Endothelial cell (in vitro differentiated cells): ENCODE measurements around the gene STRA6. TPM values are rescaled to one million over a fixed set of nuclear protein-coding genes. Genes with fewer than 3 reads are reported as not detected.

ENCODE experiments used
- DNase-seq: peaks from one replicate; pipeline ENCODE4 v3.0.0; 2021; ENCODE audit warnings: low spot score
- H3K27ac Mint-ChIP-seq: one replicate; pipeline ENCODE4 v1.8.0; 2021; ENCODE audit warnings: mixed read lengths, inconsistent platforms; ENCODE audit not compliant: unreplicated experiment
- H3K27me3 Mint-ChIP-seq: one replicate; pipeline ENCODE4 v1.8.0; 2021; ENCODE audit warnings: mild to moderate bottlenecking, moderate library complexity, mixed read lengths, inconsistent platforms; ENCODE audit not compliant: unreplicated experiment
- H3K36me3 Mint-ChIP-seq: one replicate; pipeline ENCODE4 v1.8.0; 2021; ENCODE audit warnings: mild to moderate bottlenecking, low read depth, mixed read lengths, inconsistent platforms; ENCODE audit not compliant: unreplicated experiment
- H3K4me1 Mint-ChIP-seq: one replicate; pipeline ENCODE4 v1.8.0; 2021; ENCODE audit warnings: mild to moderate bottlenecking, mixed read lengths, inconsistent platforms; ENCODE audit not compliant: unreplicated experiment
- H3K4me3 Mint-ChIP-seq: one replicate; pipeline ENCODE4 v1.8.0; 2021; ENCODE audit warnings: mild to moderate bottlenecking, mixed read lengths, inconsistent platforms; ENCODE audit not compliant: unreplicated experiment
- H3K9me3 Mint-ChIP-seq: one replicate; pipeline ENCODE4 v1.8.0; 2021; ENCODE audit warnings: mixed read lengths, inconsistent platforms; ENCODE audit not compliant: unreplicated experiment
- CTCF ChIP-seq: fragments of 200-600 bp; sonication (generic); IDR thresholded peaks from one replicate; pipeline ENCODE4 v1.5.0; 2021; ENCODE audit warnings: antibody characterized with exemption; ENCODE audit not compliant: unreplicated experiment
- total RNA-seq: library from RNA; stranded (reverse); fragmentation: NEBNext Ultra II Directional; extraction: Animal tissue kit (Norgen Biotek cat#: 25700); gene quantifications from one replicate; pipeline ENCODE4 v1.2.1, GENCODE V29; 2021; ENCODE audit not compliant: unreplicated experiment

STRA6 gene
- total RNA-seq, 1 donor from 2014 or later = 9.2 TPM

GRCh38 chr15:74130155-74130848 is 72.3 kb downstream of the STRA6 start, which contains the start of gene ISLR2:
ISLR2 (plus strand) TSS chr15:74130586; CDS start chr15:74132755, 2,169 bp downstream.
- peaks cover 6% of the 10 kb centered on the region for H3K36me3 Mint-ChIP-seq
- peak within 1 kb of the TSS; percentile 31 for H3K4me3 Mint-ChIP-seq
- TF ChIP-seq CTCF = no peak
- peaks cover 32% of the 10 kb centered on the region for H3K4me1 Mint-ChIP-seq
- H3K9me3 Mint-ChIP-seq = no peaks in the 10 kb centered on the region
- H3K27ac Mint-ChIP-seq = no peak within 1 kb of the TSS
- H3K27me3 Mint-ChIP-seq = peaks cover 52% of the 10 kb centered on the region
- DNase-seq = no peak

GRCh38 chr15:74129586-74130154 is 72.9 kb downstream of the STRA6 start:
- Mint-ChIP-seq H3K9me3 (no peaks in the 10 kb centered on the region), H3K27ac (no peak overlapping the region), H3K36me3 (peaks cover 6% of the 10 kb centered on the region), H3K4me1 (peaks cover 28% of the 10 kb centered on the region), H3K4me3 (peak overlapping the region; percentile 31), H3K27me3 (peaks cover 46% of the 10 kb centered on the region)
- no peak for DNase-seq
- TF ChIP-seq CTCF = no peak

Other genes starting within 250 kb of the STRA6 start
- gene STOML1, start 210.5 kb downstream of the STRA6 start, total RNA-seq = 14.3 TPM
- gene PML, start 208.1 kb downstream of the STRA6 start, total RNA-seq = 161 TPM
- 0.85 TPM for gene GOLGA6A, start 120.2 kb downstream of the STRA6 start, total RNA-seq
- gene ISLR2, start 72.2 kb downstream of the STRA6 start, total RNA-seq = 0.21 TPM
- gene ISLR, start 29.1 kb downstream of the STRA6 start, total RNA-seq = 0.51 TPM
- gene CCDC33, start 33.5 kb upstream of the STRA6 start, total RNA-seq = 0.51 TPM
- 0.82 TPM for gene CYP11A1, start 164.9 kb upstream of the STRA6 start, total RNA-seq
- gene SEMA7A, start 231.2 kb upstream of the STRA6 start, total RNA-seq = 41.4 TPM